K562 treated with DMSO at 1 percent for 24 hours (cell line): ENCODE data around the gene TMEM62. TPM values are rescaled to one million over a fixed set of nuclear protein-coding genes. Genes with fewer than 3 reads are reported as not detected.

Experiments
- total RNA-seq: library from RNA; unstranded; fragments of 300-600 nt; gene quantifications from 2 replicates; pipeline ENCODE4 v1.2.3, GENCODE V29; 2022; ENCODE audit warnings: low read depth; ENCODE audit not compliant: insufficient read depth

TMEM62 gene
- total RNA-seq: 11.0 and 11.9 TPM in 2 replicates

DNA sequence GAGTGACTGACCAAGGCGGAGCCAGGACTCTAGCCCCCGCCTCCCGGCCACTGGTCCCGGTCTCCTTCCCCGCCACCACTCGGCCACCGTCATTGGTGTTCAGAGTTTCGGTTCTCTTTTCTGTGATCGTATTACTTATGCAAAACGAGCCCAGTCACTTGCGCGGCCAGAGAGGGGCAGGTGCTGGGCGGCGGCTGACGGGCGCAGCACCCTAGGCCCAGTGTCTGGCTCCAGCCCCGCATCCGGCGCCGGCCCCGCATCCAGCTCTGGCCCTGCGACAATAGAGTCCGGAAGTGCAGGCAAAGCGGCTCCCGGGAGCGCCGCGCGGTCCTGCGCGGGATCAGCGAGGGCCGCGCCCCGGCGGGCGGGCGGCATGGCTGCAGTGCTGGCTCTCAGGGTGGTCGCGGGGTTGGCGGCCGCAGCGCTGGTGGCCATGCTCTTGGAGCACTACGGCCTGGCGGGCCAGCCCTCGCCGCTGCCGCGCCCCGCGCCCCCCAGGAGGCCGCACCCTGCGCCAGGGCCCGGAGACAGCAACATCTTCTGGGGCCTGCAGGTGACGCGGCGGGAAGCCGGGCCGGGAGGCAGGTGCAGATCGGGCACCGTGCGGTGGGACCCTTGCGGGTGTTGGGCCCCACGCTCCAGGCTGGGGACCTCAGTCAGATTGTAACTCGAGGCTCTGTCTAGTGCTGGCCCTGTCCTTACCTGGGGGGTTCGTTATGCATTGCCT is at the start of gene TMEM62:
Gene TMEM62, plus strand, starts transcription at position 157 of the 727 bp plus-strand sequence. Its CDS starts 217 bp downstream, at position 374.

DNA sequence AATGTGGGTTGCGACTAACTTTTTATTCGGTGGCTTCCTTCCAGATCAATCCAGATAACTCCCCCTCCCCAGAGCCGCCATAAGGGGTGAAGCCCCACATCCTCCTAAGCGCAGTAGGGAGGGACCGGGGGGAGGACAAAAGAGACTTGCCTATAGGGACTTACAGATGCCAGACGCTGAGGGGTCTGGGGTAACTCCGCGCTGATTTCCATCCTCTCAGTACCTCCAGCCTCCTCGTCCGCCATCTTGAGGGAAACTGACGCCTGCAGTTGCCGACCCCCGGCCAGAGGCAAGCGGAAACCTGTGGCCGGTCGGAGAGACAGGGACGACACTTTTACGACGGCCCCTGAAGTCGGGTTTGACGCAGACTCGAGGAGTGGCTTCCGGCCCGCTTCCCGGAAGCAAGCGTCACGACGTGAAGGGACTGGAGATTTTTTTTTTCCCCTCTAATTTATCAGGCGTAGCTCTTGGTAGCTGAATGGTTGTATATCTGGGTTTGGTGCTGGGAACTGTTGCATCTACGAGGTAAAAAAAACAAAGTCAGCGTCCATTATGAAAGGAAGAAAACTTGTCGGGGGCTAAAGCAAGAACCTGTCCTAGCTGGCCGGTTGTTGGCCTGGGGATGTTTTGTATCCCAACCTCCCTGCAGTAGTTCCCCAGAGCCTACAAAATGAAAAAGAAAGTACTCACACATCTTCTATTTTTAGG is 27.5 kb upstream of the TMEM62 start, which contains the start of gene UBR1:
Gene UBR1, minus strand, starts transcription at position 261 of the 708 bp plus-strand sequence. Its CDS starts 16 bp downstream, at position 245.

DNA sequence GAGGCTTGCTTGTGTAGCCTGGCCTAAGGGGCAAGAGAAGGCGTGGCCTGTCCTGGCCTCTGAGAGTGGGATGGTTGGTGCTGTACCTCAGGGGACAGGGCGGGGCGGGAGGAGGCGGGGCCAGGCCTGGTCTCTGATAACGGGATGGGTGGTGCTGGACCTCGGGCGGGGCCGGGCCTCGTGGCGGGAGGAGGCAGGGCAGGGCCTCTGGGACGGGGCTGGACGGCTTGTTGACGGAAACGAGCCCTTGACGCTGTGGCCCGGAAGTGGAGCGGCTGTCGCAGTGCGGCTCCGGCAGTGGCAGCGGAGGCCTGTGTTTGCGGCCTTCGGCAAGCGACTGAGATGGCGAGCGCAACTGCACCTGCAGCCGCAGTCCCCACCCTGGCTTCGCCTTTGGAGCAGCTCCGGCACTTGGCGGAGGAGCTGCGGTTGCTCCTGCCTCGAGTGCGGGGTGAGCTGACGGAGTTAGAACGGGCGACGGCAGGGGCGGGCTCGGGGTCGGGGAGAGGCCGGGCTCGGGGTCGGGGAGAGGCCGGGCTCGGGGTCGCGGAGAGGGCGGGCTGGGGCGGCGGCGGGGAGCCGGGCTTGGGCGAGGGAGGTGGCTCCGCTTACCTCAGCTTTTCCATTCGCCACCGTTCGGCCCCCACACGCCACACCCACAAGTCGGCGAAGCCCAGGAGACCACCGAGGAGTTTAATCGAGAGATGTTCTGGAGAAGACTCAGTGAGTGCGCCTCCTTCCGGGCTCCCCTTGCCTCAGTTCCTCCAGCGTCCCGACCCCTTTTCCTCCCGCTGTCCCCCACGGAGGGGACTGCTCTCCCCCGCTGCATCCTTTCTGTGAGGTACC is 52.0 kb downstream of the TMEM62 start, which contains the start of gene CCNDBP1:
Gene CCNDBP1, plus strand, starts transcription at position 247 of the 846 bp plus-strand sequence. Its CDS starts 96 bp downstream, at position 343.

DNA sequence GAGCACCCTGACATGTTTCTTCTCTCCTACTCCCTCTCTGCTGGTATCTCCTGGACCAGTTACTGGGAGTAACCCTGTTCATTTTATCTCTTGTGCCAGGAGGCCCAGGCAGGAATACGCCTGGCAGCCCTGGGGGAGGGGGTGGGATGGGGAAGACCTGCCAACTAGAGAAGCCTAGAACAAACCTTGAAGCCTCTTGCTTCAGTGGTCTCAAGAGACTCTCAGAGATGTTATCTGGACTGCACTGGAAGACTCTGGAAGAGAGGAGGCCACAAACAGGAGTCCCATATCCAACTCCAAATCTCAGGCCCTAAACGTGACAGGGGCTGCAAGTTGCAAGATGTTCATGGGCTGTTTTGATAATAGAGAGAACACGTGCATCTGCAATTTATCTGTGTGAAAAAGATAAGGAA is 87.6 kb downstream of the TMEM62 start, which contains the start of gene EPB42:
Gene EPB42, minus strand, starts transcription at position 28 of the 413 bp plus-strand sequence. CDS start 193 bp downstream, outside the sequence.

Other genes starting within 250 kb of the TMEM62 start
- 8.7 and 9.1 TPM in 2 replicates for gene TTBK2, start 212.8 kb upstream of the TMEM62 start, total RNA-seq
- gene UBR1, start 27.5 kb upstream of the TMEM62 start, total RNA-seq: 6.6 and 8.5 TPM in 2 replicates
- gene CCNDBP1, start 51.8 kb downstream of the TMEM62 start, total RNA-seq: 95.5 and 98.6 TPM in 2 replicates
- gene EPB42, start 87.4 kb downstream of the TMEM62 start, total RNA-seq: 0.67 and 0.90 TPM in 2 replicates
- not detected in 2 replicates for gene TGM5, start 133.3 kb downstream of the TMEM62 start, total RNA-seq
- gene TGM7, start 168.7 kb downstream of the TMEM62 start, total RNA-seq: not detected in 2 replicates
- gene LCMT2, start 197.0 kb downstream of the TMEM62 start, total RNA-seq: 5.9 and 6.3 TPM in 2 replicates
- 16.4 and 19.4 TPM in 2 replicates for gene ZSCAN29, start 237.5 kb downstream of the TMEM62 start, total RNA-seq
- gene TUBGCP4, start 237.5 kb downstream of the TMEM62 start, total RNA-seq: 24.6 and 27.8 TPM in 2 replicates